ENCODE measurements around the gene IL1RAPL2. TPM values are rescaled to one million over a fixed set of nuclear protein-coding genes. Genes with fewer than 3 reads are reported as not detected.

IL1RAPL2 gene
- total and polyA plus RNA-seq, 2 of the 4 experiments (the other 2 are of a cell fraction): 0.03 TPM; not detected in 1

- Histone ChIP-seq H3K4me3 (ENCODE audit: insufficient read depth, low read depth, low read length) (no peak overlapping the region), H2BK15ac (ENCODE audit: low read depth, low read length) (no peak overlapping the region), H3K4me1 (ENCODE audit: control insufficient read depth, insufficient read depth, low read length) (no peaks in the 10 kb centered on the region), H2BK20ac (ENCODE audit: low read depth, low read length) (no peak overlapping the region), H3K27ac (ENCODE audit: insufficient read depth, low read length) (no peak overlapping the region), H3K23ac (ENCODE audit: low read depth, low read length) (no peak overlapping the region), H4K91ac (ENCODE audit: insufficient read depth, low read depth, low read length) (no peak overlapping the region), H3K4me2 (ENCODE audit: low read depth, low read length) (no peak overlapping the region), H3K36me3 (ENCODE audit: control insufficient read depth, insufficient read depth, low read length) (no peaks in the 10 kb centered on the region), H4K5ac (ENCODE audit: low read depth, low read length) (no peak overlapping the region), H3K27me3 (ENCODE audit: control insufficient read depth, insufficient read depth, low read length) (peaks cover 3% of the 10 kb centered on the region), H3K18ac (ENCODE audit: low read depth, low read length) (no peak overlapping the region), H3K9ac (ENCODE audit: low read depth, low read length) (no peak overlapping the region), H2AK9ac (replicated peaks; ENCODE audit: low read depth, low read length, poor library complexity) (no peak overlapping the region), H2BK5ac (ENCODE audit: low read depth, low read length, poor library complexity, severe bottlenecking) (no peak overlapping the region), H2AFZ (replicated peaks; ENCODE audit: low read length, poor library complexity) (no peak overlapping the region), H4K8ac (ENCODE audit: low read depth in 2 of 2, low read length in 2 of 2) (no peak overlapping the region), H3K9me1 (ENCODE audit: insufficient read depth, low read length) (no peaks in the 10 kb centered on the region), H3K14ac (replicated peaks; ENCODE audit: low read depth, low read length) (no peak overlapping the region), H3K4ac (ENCODE audit: low read depth, low read length) (no peak overlapping the region), H3K56ac (ENCODE audit: extremely low read depth, insufficient read depth, low read length) (no peak overlapping the region), H2BK120ac (ENCODE audit: low read depth, low read length) (no peak overlapping the region), H3K9me3 (ENCODE audit: control insufficient read depth, insufficient read depth, low read length) (no peaks in the 10 kb centered on the region), H4K20me1 (ENCODE audit: insufficient read depth, low read length) (no peaks in the 10 kb centered on the region; the same call in 1 of the 2 replicates), H2AK5ac (ENCODE audit: low read depth, low read length) (no peak overlapping the region), H3K79me1 (ENCODE audit: low read depth in 1 of 2, low read length in 2 of 2) (no peaks in the 10 kb centered on the region)
- no peak for DNase-seq
- dilution Hi-C loops (cut with HindIII; ENCODE audit: low sequenced_read_pairs, unreplicated experiment): no loop called here
- CTCF ChIA-PET: no interaction called here
- POLR2A ChIA-PET (ENCODE audit: unreplicated experiment): no interaction called here
- TF ChIP-seq MXI1 (IDR thresholded peaks at IDR 0.05; ENCODE audit: borderline replicate concordance, low read depth, low read length): no peak
- TF ChIP-seq MAFK (IDR thresholded peaks at IDR 0.05; ENCODE audit: low read depth, low read length): no peak
- TF ChIP-seq MAZ (IDR thresholded peaks at IDR 0.05; ENCODE audit: borderline replicate concordance, low read depth, low read length): no peak
- no peak for TF ChIP-seq ELK1 (IDR thresholded peaks at IDR 0.05; ENCODE audit: borderline replicate concordance, low read depth, low read length)
- no peak; the same call in 1 of the 2 replicates for TF ChIP-seq CTCF (conservative IDR thresholded peaks at IDR 0.05; ENCODE audit: low read depth, low read length)
- TF ChIP-seq FOS (IDR thresholded peaks at IDR 0.05; ENCODE audit: low read depth, low read length): no peak
- no peak for TF ChIP-seq CEBPB (IDR thresholded peaks at IDR 0.05; ENCODE audit: low read depth, low read length)
- no peak for TF ChIP-seq CHD1 (IDR thresholded peaks at IDR 0.05; ENCODE audit: low read depth, low read length)
- no peak for TF ChIP-seq BHLHE40 (IDR thresholded peaks at IDR 0.05; ENCODE audit: low read depth, low read length)
- TF ChIP-seq NFE2L2 (IDR thresholded peaks at IDR 0.05; ENCODE audit: low read depth, low read length): no peak
- TF ChIP-seq RAD21 (IDR thresholded peaks at IDR 0.05; ENCODE audit: low read length): no peak
- no peak for TF ChIP-seq SMC3 (IDR thresholded peaks at IDR 0.05; ENCODE audit: low read depth, low read length)
- no peak for TF ChIP-seq POLR2A (IDR thresholded peaks at IDR 0.05; ENCODE audit: low read depth, low read length)
- no peak for TF ChIP-seq RCOR1 (IDR thresholded peaks at IDR 0.05; ENCODE audit: insufficient replicate concordance, low read length)
- no peak for TF ChIP-seq USF2 (IDR thresholded peaks at IDR 0.05; ENCODE audit: low read depth, low read length)
- WGBS, 2 experiments (ENCODE audit: extremely low coverage in 2 of 2, insufficient read length in 1 of 2): 0% methylated on average over 1 of the region's 2 CpGs; no CpG with 5 or more reads in 1 of the 2 experiments
- BruUV-seq (replicated peaks): no TSS peak
- in situ Hi-C loops (cut with MboI; ENCODE audit: low sequenced_read_pairs): no loop called here
- intact Hi-C loops (cut with micrococcal nuclease): loop anchor here (10.0 kb wide), 1 partner anchor 997 kb away; no protein-coding TSS in a partner anchor
- peak; percentile 68 for ATAC-seq (ENCODE audit: low read depth)
These were observed 625.9 kb downstream of the IL1RAPL2 start for GRCh38 chrX:105191878-105192277.
